GM12892 (cell line): ENCODE data around the gene PLEKHG3.

Experiments
- DNase-seq: peaks from one replicate; pipeline ENCODE4 v3.0.0; 2011; ENCODE audit not compliant: insufficient read length
- FAIRE-seq: peaks from 2 replicates; lab custom pipeline; 2011; peaks lifted over from hg19 to GRCh38; lab: Jason Lieb, UNC
- POLR2A ChIP-seq: IDR thresholded peaks from 2 replicates; pipeline ENCODE4 v1.6.1; 2011; ENCODE audit warnings: low read depth, low read length, control low read depth
- POLR2AphosphoS5 ChIP-seq: IDR thresholded peaks from 2 replicates; pipeline ENCODE4 v1.6.1; 2011; ENCODE audit warnings: low read depth, low read length, control low read depth
- TAF1 ChIP-seq: IDR thresholded peaks from 2 replicates; pipeline ENCODE4 v1.6.1; 2011; ENCODE audit warnings: low read depth, mild to moderate bottlenecking, control low read depth, low read length, borderline replicate concordance

PLEKHG3 gene

DNA sequence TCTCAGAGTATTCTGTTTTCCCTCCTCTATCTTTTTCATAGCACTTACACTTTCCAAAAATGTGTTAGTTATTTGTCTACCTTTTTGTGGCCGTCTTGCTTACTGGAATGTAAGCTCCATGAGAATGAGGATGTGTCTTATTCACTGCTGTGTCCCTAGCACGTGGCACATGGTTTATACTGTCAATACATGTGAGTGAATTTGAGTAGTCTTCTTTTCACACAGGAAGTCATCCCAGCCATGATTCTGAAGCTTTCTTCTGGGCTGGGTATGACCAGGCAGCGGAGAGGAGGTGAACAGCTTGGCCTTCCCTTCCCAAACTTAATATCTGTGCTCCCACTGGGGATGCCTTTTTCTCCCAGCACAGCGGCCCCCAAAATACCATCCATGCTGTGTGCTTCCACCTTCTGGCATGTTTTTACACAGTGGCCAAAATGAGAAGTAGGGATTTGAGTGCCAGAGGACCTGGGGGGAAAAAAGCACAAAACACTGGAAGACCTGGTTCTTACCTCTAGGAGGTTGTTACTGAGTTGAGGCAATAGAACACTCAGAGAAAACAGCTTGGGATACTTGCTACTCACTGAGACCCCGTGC is 10.3 kb downstream of the PLEKHG3 start:
- no peak for DNase-seq
- TF ChIP-seq POLR2AphosphoS5 (no peak), POLR2A (no peak), TAF1 (no peak)
- no peak for FAIRE-seq

- no peak for FAIRE-seq
- TF ChIP-seq POLR2A, result no peak
- TF ChIP-seq POLR2AphosphoS5, result no peak
- no peak for TF ChIP-seq TAF1
- no peak for DNase-seq
Measured at GRCh38 chr14:64715146-64715627, 11.0 kb downstream of the PLEKHG3 start.

GRCh38 chr14:64715628-64716412 is 11.6 kb downstream of the PLEKHG3 start:
- no peak for FAIRE-seq
- TF ChIP-seq POLR2A (no peak), POLR2AphosphoS5 (no peak), TAF1 (no peak)
- DNase-seq, result no peak

DNA sequence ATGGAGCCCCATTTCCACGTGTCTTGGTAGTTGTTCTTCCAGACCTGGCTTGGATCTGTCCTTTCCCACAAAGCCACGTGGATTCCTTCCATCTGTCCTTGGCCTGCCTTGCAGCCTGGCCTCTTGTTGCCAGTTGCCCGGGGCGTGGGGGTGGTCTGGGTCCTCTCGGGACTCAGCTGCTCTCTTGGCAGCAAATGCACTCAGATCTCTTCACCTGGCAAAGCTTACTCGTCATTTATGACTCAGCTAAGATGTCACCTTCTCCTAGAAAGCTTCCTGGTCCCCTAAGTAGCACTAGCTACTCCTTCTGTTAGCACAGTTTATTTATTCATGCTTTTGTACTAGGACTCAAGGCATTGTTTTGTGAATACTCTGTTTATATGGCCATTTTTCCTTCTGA is 13.6 kb downstream of the PLEKHG3 start:
- no peak for DNase-seq
- no peak for TF ChIP-seq POLR2AphosphoS5
- TF ChIP-seq TAF1, result no peak
- TF ChIP-seq POLR2A, result no peak
- FAIRE-seq, result no peak

GRCh38 chr14:64718762-64719161 is 14.5 kb downstream of the PLEKHG3 start:
- DNase-seq (no peak), FAIRE-seq (no peak)
- TF ChIP-seq POLR2A (no peak), POLR2AphosphoS5 (no peak), TAF1 (no peak)

- DNase-seq, result no peak
- no peak for FAIRE-seq
- TF ChIP-seq TAF1 (no peak), POLR2A (no peak), POLR2AphosphoS5 (no peak)
Measured at GRCh38 chr14:64719601-64720000, 15.4 kb downstream of the PLEKHG3 start.

DNA sequence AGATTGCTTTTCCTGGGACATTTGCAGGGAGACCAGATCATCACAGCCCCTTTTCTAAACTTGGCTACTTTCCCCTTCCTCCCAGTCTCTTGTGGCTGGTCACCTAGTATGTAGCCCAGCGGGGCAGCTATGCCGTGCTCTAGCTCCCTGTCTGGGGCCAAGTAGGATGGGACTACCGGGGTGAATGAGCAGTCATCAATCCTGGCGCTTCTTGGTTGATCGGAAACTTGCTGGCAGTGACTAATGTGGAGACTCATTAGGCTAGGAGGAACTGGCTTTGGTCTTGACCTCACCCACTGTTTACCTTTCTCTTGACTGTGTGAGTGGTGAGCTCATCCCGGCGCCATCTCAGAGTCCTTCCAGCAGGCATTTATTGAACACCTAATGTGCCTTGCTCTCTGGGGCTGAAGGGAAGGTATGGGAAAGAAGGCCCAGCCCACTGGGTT is 15.9 kb downstream of the PLEKHG3 start:
- DNase-seq, result no peak

DNA sequence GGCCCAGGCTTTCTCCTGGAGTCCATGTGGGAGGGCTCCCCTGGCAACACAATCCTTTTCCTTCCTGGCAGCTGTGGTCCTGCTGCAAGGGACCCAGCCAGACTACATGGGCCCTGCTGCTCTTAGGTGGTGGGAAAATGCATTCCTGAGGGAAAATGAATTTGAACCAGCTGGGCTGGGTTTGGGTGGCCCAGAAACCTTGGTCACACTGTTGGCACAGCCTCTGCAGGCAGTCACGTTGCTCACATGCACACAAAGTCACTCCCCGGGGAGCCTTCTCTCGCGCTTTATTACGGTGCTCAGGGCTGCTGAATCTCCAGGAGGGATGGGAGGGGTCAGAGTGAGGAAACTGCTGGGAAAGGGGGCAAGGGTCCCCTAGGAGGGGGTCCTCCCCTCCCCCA is 17.2 kb downstream of the PLEKHG3 start:
- TF ChIP-seq TAF1 (no peak), POLR2AphosphoS5 (no peak), POLR2A (no peak)
- no peak for DNase-seq
- no peak for FAIRE-seq

More for the DNA sequence above, 15.9 kb downstream of the PLEKHG3 start:
- no peak for FAIRE-seq
- TF ChIP-seq POLR2A (no peak), POLR2AphosphoS5 (no peak), TAF1 (no peak)

GRCh38 chr14:64721899-64722298 is 17.7 kb downstream of the PLEKHG3 start:
- TF ChIP-seq TAF1 (no peak), POLR2A (no peak)
- no peak for DNase-seq
- no peak for FAIRE-seq

DNA sequence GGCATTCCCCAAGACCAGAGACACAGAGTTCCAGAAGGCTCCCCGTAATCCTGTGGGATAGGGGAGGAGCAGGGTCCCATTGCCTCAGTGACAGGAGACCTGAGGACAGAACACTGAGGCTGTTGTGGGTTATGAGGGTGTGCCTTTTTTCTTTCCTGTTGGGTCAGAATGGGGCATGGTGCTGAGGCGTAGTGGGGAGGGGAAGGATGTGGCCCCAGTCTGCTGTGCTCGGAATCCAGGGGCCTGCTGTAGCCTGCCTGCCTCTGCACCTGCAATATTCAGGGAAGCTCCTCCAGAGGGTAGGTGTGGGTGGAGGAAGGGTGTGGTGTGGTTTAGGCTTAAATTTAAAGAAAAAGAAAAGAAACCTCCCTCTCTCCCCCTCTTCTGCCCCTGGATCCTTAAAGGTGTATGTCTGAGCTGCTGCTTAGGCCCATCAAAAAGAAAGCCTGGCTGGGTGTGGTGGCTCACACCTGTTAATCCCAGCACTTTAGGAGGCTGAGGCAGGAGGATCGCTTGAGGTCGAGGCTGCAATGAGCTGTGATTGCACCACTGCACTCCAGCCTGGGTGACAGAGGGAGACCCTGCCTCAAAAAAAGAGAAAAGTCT is 18.7 kb downstream of the PLEKHG3 start:
- no peak for TF ChIP-seq POLR2A
- TF ChIP-seq TAF1, result no peak
- TF ChIP-seq POLR2AphosphoS5, result no peak
- DNase-seq (no peak), FAIRE-seq (no peak)

- no peak for FAIRE-seq
- TF ChIP-seq TAF1, result no peak
- TF ChIP-seq POLR2A, result no peak
- DNase-seq, result no peak
Measured at GRCh38 chr14:64723691-64724577, 19.7 kb downstream of the PLEKHG3 start.
